Activated CD4-positive, alpha-beta memory T cell treated with anti-CD3 and anti-CD28 coated beads for 36 hours (primary cell): ENCODE measurements around the gene PC. TPM values are rescaled to one million over a fixed set of nuclear protein-coding genes. Genes with fewer than 3 reads are reported as not detected.

Experiments
- CTCF ChIA-PET: fragments of 350-600 bp; sonication (Branson Sonifier 250); formaldehyde crosslinking; loops from one replicate; lab custom pipeline; 2021; ENCODE audit warnings: antibody characterized with exemption, inconsistent platforms; lab: Charles Lee
- POLR2A ChIA-PET: fragments of 350-600 bp; sonication (Branson Sonifier 250); formaldehyde crosslinking; loops from one replicate; lab custom pipeline; 2021; ENCODE audit warnings: antibody characterized with exemption; lab: Charles Lee
- DNase-seq: peaks from one replicate; pipeline ENCODE4 v3.0.0-alpha.2; 2020
- H3K27ac Mint-ChIP-seq: one replicate; pipeline ENCODE4 v1.8.0; 2021; ENCODE audit warnings: mixed read lengths
- H3K27me3 Mint-ChIP-seq: one replicate; pipeline ENCODE4 v1.8.0; 2021; ENCODE audit warnings: mixed read lengths
- H3K36me3 Mint-ChIP-seq: one replicate; pipeline ENCODE4 v1.8.0; 2021; ENCODE audit warnings: mixed read lengths
- H3K4me1 Mint-ChIP-seq: one replicate; pipeline ENCODE4 v1.8.0; 2021; ENCODE audit warnings: low read depth, mixed read lengths
- H3K4me3 Mint-ChIP-seq: one replicate; pipeline ENCODE4 v1.8.0; 2021; ENCODE audit warnings: mild to moderate bottlenecking, mixed read lengths
- H3K9me3 Mint-ChIP-seq: one replicate; pipeline ENCODE4 v1.8.0; 2021; ENCODE audit warnings: mixed read lengths
- intact Hi-C: fragments of 100-400 bp; cut with micrococcal nuclease; formaldehyde crosslinking; loops from one replicate; pipeline ENCODE4 v1.15.1; 2023
- total RNA-seq, 2 experiments: library from RNA; stranded (reverse); gene quantifications; one replicate each; pipeline ENCODE4 v1.2.3, GENCODE V29; 2021

Gene PC
- total RNA-seq, 2 experiments from 2014 or later = 13.1 to 15.3 TPM

GRCh38 chr11:66858186-66858938, 99.8 kb downstream of the PC start:
- H3K27ac Mint-ChIP-seq = no peak overlapping the region
- no peaks in the 10 kb centered on the region for H3K36me3 Mint-ChIP-seq

GRCh38 chr11:66857927-66858185, 100.3 kb downstream of the PC start:
- H3K27ac Mint-ChIP-seq = no peak overlapping the region
- ChIA-PET CTCF (interaction anchor here (1.2 kb wide), 1 partner anchor 9 kb away, joined by 3 read pairs; no protein-coding TSS in a partner anchor), POLR2A (interaction anchor here (1.0 kb wide), 1 partner anchor 14 kb away, joined by 3 read pairs; the partner anchor contains the start of gene RCE1)
- no peaks in the 10 kb centered on the region for H3K27me3 Mint-ChIP-seq
- DNase-seq = no peak
- H3K9me3 Mint-ChIP-seq = no peaks in the 10 kb centered on the region
- intact Hi-C loops = no loop called here
- H3K36me3 Mint-ChIP-seq = no peaks in the 10 kb centered on the region
- peak overlapping the region; percentile 74 for H3K4me3 Mint-ChIP-seq
- peaks cover 4% of the 10 kb centered on the region for H3K4me1 Mint-ChIP-seq

More at GRCh38 chr11:66858186-66858938, 99.8 kb downstream of the PC start:
- no peaks in the 10 kb centered on the region for H3K27me3 Mint-ChIP-seq
- H3K9me3 Mint-ChIP-seq = no peaks in the 10 kb centered on the region
- peak overlapping the region; percentile 74 for H3K4me3 Mint-ChIP-seq
- peaks cover 4% of the 10 kb centered on the region for H3K4me1 Mint-ChIP-seq
- CTCF ChIA-PET = interaction anchor here (0.6 to 1.2 kb wide), 2 partner anchors 9 to 232 kb away, joined by 3 read pairs; no protein-coding TSS in a partner anchor
- DNase-seq = no peak
- intact Hi-C loops = no loop called here
- POLR2A ChIA-PET = interaction anchor here (1.0 kb wide), 1 partner anchor 15 kb away, joined by 3 read pairs; the partner anchor contains the start of gene RCE1

- no peaks in the 10 kb centered on the region for H3K9me3 Mint-ChIP-seq
- H3K27me3 Mint-ChIP-seq = no peaks in the 10 kb centered on the region
- no peaks in the 10 kb centered on the region for H3K36me3 Mint-ChIP-seq
- no peak for DNase-seq
- H3K27ac Mint-ChIP-seq = peak overlapping the region; percentile 69
- intact Hi-C loops = no loop called here
- POLR2A ChIA-PET = interaction anchor here (1.0 kb wide), 1 partner anchor 14 kb away, joined by 3 read pairs; the partner anchor contains the start of gene RCE1
- H3K4me1 Mint-ChIP-seq = peaks cover 4% of the 10 kb centered on the region
- H3K4me3 Mint-ChIP-seq = peak overlapping the region; percentile 74
- CTCF ChIA-PET = interaction anchor here (1.2 kb wide), 1 partner anchor 10 kb away, joined by 3 read pairs; no protein-coding TSS in a partner anchor
These were observed 100.8 kb downstream of the PC start for GRCh38 chr11:66857234-66857926.

- Mint-ChIP-seq H3K27ac (peak within 1 kb of the TSS; percentile 82), H3K9me3 (no peaks in the 10 kb centered on the region), H3K36me3 (no peaks in the 10 kb centered on the region), H3K4me3 (peak within 1 kb of the TSS; percentile 88), H3K27me3 (no peaks in the 10 kb centered on the region), H3K4me1 (peaks cover 9% of the 10 kb centered on the region)
- CTCF ChIA-PET = interaction anchor here (0.7 to 1.6 kb wide), 6 partner anchors 10 to 179 kb away, joined by 3 to 7 read pairs (median 4); partner anchors contain the start of gene RBM4B
- intact Hi-C loops = loop anchor here (1.0 kb wide), 1 partner anchor 13 kb away; the partner anchor contains the start of gene RCE1
- POLR2A ChIA-PET = interaction anchor here (0.6 to 3.5 kb wide), 6 partner anchors 11 to 456 kb away, joined by 3 to 59 read pairs (median 3); partner anchors contain the start of genes RCE1 and ZDHHC24
- no peak for DNase-seq
These were observed 101.5 kb downstream of the PC start, which contains the start of gene LRFN4 for GRCh38 chr11:66856496-66857233. LRFN4 (plus strand) TSS chr11:66857064; CDS start chr11:66857745, 681 bp downstream.

GRCh38 chr11:66855574-66856495, 102.3 kb downstream of the PC start:
- H3K4me1 Mint-ChIP-seq = peaks cover 12% of the 10 kb centered on the region

GRCh38 chr11:66854729-66855211, 103.4 kb downstream of the PC start:
- CTCF ChIA-PET = no interaction called here
- intact Hi-C loops = no loop called here
- POLR2A ChIA-PET = interaction anchor here (3.5 kb wide), 1 partner anchor 12 kb away, joined by 59 read pairs; the partner anchor contains the start of gene RCE1
- Mint-ChIP-seq H3K4me3 (peak overlapping the region; percentile 77), H3K4me1 (peaks cover 12% of the 10 kb centered on the region), H3K9me3 (no peaks in the 10 kb centered on the region), H3K27ac (no peak overlapping the region), H3K27me3 (no peaks in the 10 kb centered on the region), H3K36me3 (no peaks in the 10 kb centered on the region)
- DNase-seq = no peak

More at GRCh38 chr11:66855574-66856495, 102.3 kb downstream of the PC start:
- ChIA-PET POLR2A (interaction anchor here (0.6 to 3.5 kb wide), 6 partner anchors 10 to 457 kb away, joined by 3 to 59 read pairs (median 3); partner anchors contain the start of genes RCE1 and ZDHHC24), CTCF (interaction anchor here (0.7 to 1.6 kb wide), 6 partner anchors 12 to 178 kb away, joined by 3 to 7 read pairs (median 4); partner anchors contain the start of gene RBM4B)
- intact Hi-C loops = loop anchor here (1.0 kb wide), 1 partner anchor 13 kb away; the partner anchor contains the start of gene RCE1
- H3K9me3 Mint-ChIP-seq = no peaks in the 10 kb centered on the region
- DNase-seq = peak; percentile 93
- H3K4me3 Mint-ChIP-seq = peak overlapping the region; percentile 88
- no peaks in the 10 kb centered on the region for H3K27me3 Mint-ChIP-seq
- peak overlapping the region; percentile 75 for H3K27ac Mint-ChIP-seq
- H3K36me3 Mint-ChIP-seq = no peaks in the 10 kb centered on the region

- H3K36me3 Mint-ChIP-seq = no peaks in the 10 kb centered on the region
- peaks cover 12% of the 10 kb centered on the region for H3K4me1 Mint-ChIP-seq
- POLR2A ChIA-PET = interaction anchor here (3.5 kb wide), 1 partner anchor 11 kb away, joined by 59 read pairs; the partner anchor contains the start of gene RCE1
- no peak overlapping the region for H3K27ac Mint-ChIP-seq
- H3K9me3 Mint-ChIP-seq = no peaks in the 10 kb centered on the region
- no peak for DNase-seq
- no peaks in the 10 kb centered on the region for H3K27me3 Mint-ChIP-seq
- H3K4me3 Mint-ChIP-seq = no peak overlapping the region
- intact Hi-C loops = no loop called here
- CTCF ChIA-PET = no interaction called here
These were observed 103.9 kb downstream of the PC start for GRCh38 chr11:66854231-66854661.

GRCh38 chr11:66853242-66854229, 104.6 kb downstream of the PC start:
- Mint-ChIP-seq H3K36me3 (no peaks in the 10 kb centered on the region), H3K27me3 (no peaks in the 10 kb centered on the region), H3K4me1 (peaks cover 12% of the 10 kb centered on the region), H3K9me3 (no peaks in the 10 kb centered on the region), H3K4me3 (no peak overlapping the region), H3K27ac (no peak overlapping the region)
- CTCF ChIA-PET = interaction anchor here (1.2 kb wide), 1 partner anchor 19 kb away, joined by 3 read pairs; no protein-coding TSS in a partner anchor
- intact Hi-C loops = no loop called here
- POLR2A ChIA-PET = interaction anchor here (3.5 kb wide), 1 partner anchor 11 kb away, joined by 59 read pairs; the partner anchor contains the start of gene RCE1
- no peak for DNase-seq

GRCh38 chr11:66852466-66853241, 105.5 kb downstream of the PC start:
- intact Hi-C loops = no loop called here
- H3K27me3 Mint-ChIP-seq = no peaks in the 10 kb centered on the region
- no peaks in the 10 kb centered on the region for H3K9me3 Mint-ChIP-seq
- no peak overlapping the region for H3K27ac Mint-ChIP-seq
- peaks cover 12% of the 10 kb centered on the region for H3K4me1 Mint-ChIP-seq
- peaks cover 1% of the 10 kb centered on the region for H3K36me3 Mint-ChIP-seq
- H3K4me3 Mint-ChIP-seq = no peak overlapping the region
- POLR2A ChIA-PET = no interaction called here
- no peak for DNase-seq
- CTCF ChIA-PET = interaction anchor here (0.5 to 1.5 kb wide), 3 partner anchors 9 to 342 kb away, joined by 3 to 11 read pairs (median 3); partner anchors contain the start of genes BBS1 and RCE1
